IMR-90 (cell line): Measurements from ENCODE around the gene TDRKH. TPM values are rescaled to one million over a fixed set of nuclear protein-coding genes. Genes with fewer than 3 reads are reported as not detected.
A peak's percentile ranks its signal among the peaks of the same experiment; 100 is the strongest.

Experiments
- ATAC-seq: fragments of 200-7000 bp; cut with Tn5 transposase; 2 replicates; pipeline ENCODE4 v1.9.1; 2020; ENCODE audit warnings: low read depth, mild to moderate bottlenecking, moderate library complexity
- BruUV-seq: library from RNA; stranded (reverse); fragments of 400-500 nt; replicated peaks from 2 replicates; lab custom pipeline; 2021; lab: Mats Ljungman, UMichigan
- CTCF ChIA-PET: fragments of 300-600 bp; formaldehyde crosslinking; extraction: SDS; loops from one replicate; lab custom pipeline; 2021; ENCODE audit warnings: antibody characterized with exemption; lab: Yijun Ruan, JAX
- POLR2A ChIA-PET: fragments of 300-600 bp; sonication (Branson Sonifier 250); formaldehyde crosslinking; loops from one replicate; lab custom pipeline; 2022; ENCODE audit warnings: antibody characterized with exemption; ENCODE audit not compliant: unreplicated experiment; lab: Charles Lee
- DNase-seq: peaks from one replicate; pipeline ENCODE4 v3.0.0; 2013
- H2AFZ ChIP-seq: replicated peaks from 2 replicates; pipeline ENCODE3; 2013; ENCODE audit warnings: low read length, mild to moderate bottlenecking; ENCODE audit not compliant: poor library complexity
- H2AK5ac ChIP-seq: 2 replicates; pipeline ENCODE4 v1.6.1; 2013; ENCODE audit warnings: low read depth, low read length, inconsistent platforms
- H2AK9ac ChIP-seq: replicated peaks from 2 replicates; pipeline ENCODE3; 2013; ENCODE audit warnings: mild to moderate bottlenecking, low read depth, low read length, moderate library complexity; ENCODE audit not compliant: poor library complexity
- H2BK120ac ChIP-seq: 2 replicates; pipeline ENCODE4 v1.6.1; 2013; ENCODE audit warnings: low read depth, low read length, inconsistent platforms
- H2BK15ac ChIP-seq: 3 replicates; pipeline ENCODE4 v1.6.1; 2013; ENCODE audit warnings: low read depth, low read length, inconsistent platforms
- H2BK20ac ChIP-seq: 2 replicates; pipeline ENCODE4 v1.6.1; 2013; ENCODE audit warnings: low read depth, mild to moderate bottlenecking, inconsistent platforms, low read length, moderate library complexity
- H2BK5ac ChIP-seq: 2 replicates; pipeline ENCODE4 v1.6.1; 2013; ENCODE audit warnings: mild to moderate bottlenecking, low read depth, low read length, inconsistent platforms; ENCODE audit not compliant: poor library complexity, severe bottlenecking
- H3K14ac ChIP-seq: replicated peaks from 2 replicates; pipeline ENCODE4 v1.6.1; 2013; ENCODE audit warnings: low read depth, low read length, inconsistent platforms
- H3K18ac ChIP-seq: 2 replicates; pipeline ENCODE4 v1.6.1; 2013; ENCODE audit warnings: low read depth, low read length, control low read depth
- H3K23ac ChIP-seq: 2 replicates; pipeline ENCODE4 v1.6.1; 2013; ENCODE audit warnings: low read depth, low read length, inconsistent platforms
- H3K27ac ChIP-seq: 2 replicates; pipeline ENCODE4 v1.5.1; 2013; ENCODE audit warnings: mild to moderate bottlenecking, control low read depth, low read length; ENCODE audit not compliant: insufficient read depth
- H3K27me3 ChIP-seq: 2 replicates; pipeline ENCODE4 v1.6.1; 2013; ENCODE audit warnings: low read length; ENCODE audit not compliant: control insufficient read depth, insufficient read depth
- H3K36me3 ChIP-seq: 2 replicates; pipeline ENCODE4 v1.6.1; 2013; ENCODE audit warnings: low read length, mixed read lengths; ENCODE audit not compliant: control insufficient read depth, insufficient read depth
- H3K4ac ChIP-seq: 2 replicates; pipeline ENCODE4 v1.6.1; 2013; ENCODE audit warnings: low read depth, low read length, inconsistent platforms
- H3K4me1 ChIP-seq: 2 replicates; pipeline ENCODE4 v1.6.1; 2013; ENCODE audit warnings: low read length, mixed read lengths; ENCODE audit not compliant: control insufficient read depth, insufficient read depth
- H3K4me2 ChIP-seq: 2 replicates; pipeline ENCODE4 v1.6.1; 2013; ENCODE audit warnings: low read depth, mild to moderate bottlenecking, control low read depth, low read length, moderate library complexity
- H3K4me3 ChIP-seq: 2 replicates; pipeline ENCODE4 v1.5.1; 2013; ENCODE audit warnings: low read depth, mild to moderate bottlenecking, control low read depth, low read length, moderate library complexity; ENCODE audit not compliant: insufficient read depth
- H3K56ac ChIP-seq: 2 replicates; pipeline ENCODE4 v1.6.1; 2013; ENCODE audit warnings: low read length, inconsistent platforms; ENCODE audit not compliant: insufficient read depth; ENCODE audit errors: extremely low read depth
- H3K79me1 ChIP-seq, 2 experiments: 2 replicates each; pipeline ENCODE4 v1.6.1; 2013; ENCODE audit warnings: low read length in 2 of 2, inconsistent platforms in 1 of 2, low read depth in 1 of 2
- H3K9ac ChIP-seq: 2 replicates; pipeline ENCODE4 v1.6.1; 2013; ENCODE audit warnings: low read depth, low read length, control low read depth
- H3K9me1 ChIP-seq: 2 replicates; pipeline ENCODE4 v1.6.1; 2013; ENCODE audit warnings: low read length, inconsistent platforms; ENCODE audit not compliant: insufficient read depth
- H3K9me3 ChIP-seq: 2 replicates; pipeline ENCODE4 v1.6.1; 2013; ENCODE audit warnings: low read length; ENCODE audit not compliant: control insufficient read depth, insufficient read depth
- H4K20me1 ChIP-seq: 2 replicates; pipeline ENCODE4 v1.6.1; 2013; ENCODE audit warnings: low read length, inconsistent platforms; ENCODE audit not compliant: insufficient read depth
- H4K5ac ChIP-seq: 2 replicates; pipeline ENCODE4 v1.6.1; 2013; ENCODE audit warnings: mild to moderate bottlenecking, low read depth, low read length, control low read depth
- H4K8ac ChIP-seq, 2 experiments: 2 replicates each; pipeline ENCODE4 v1.6.1; 2013; ENCODE audit warnings: low read depth in 2 of 2, low read length in 2 of 2, control low read depth in 1 of 2, inconsistent platforms in 1 of 2
- H4K91ac ChIP-seq: 2 replicates; pipeline ENCODE4 v1.6.1; 2013; ENCODE audit warnings: low read depth, low read length, inconsistent platforms; ENCODE audit not compliant: insufficient read depth
- MAFK ChIP-seq: IDR thresholded peaks from 2 replicates; pipeline ENCODE4 v1.6.1; 2012; ENCODE audit warnings: low read depth, low read length, improper control_type of control experiment
- MAZ ChIP-seq: IDR thresholded peaks from 2 replicates; pipeline ENCODE4 v1.6.1; 2012; ENCODE audit warnings: low read depth, mild to moderate bottlenecking, low read length, improper control_type of control experiment, moderate library complexity, borderline replicate concordance
- MXI1 ChIP-seq: IDR thresholded peaks from 2 replicates; pipeline ENCODE4 v1.6.1; 2012; ENCODE audit warnings: low read depth, mild to moderate bottlenecking, low read length, moderate library complexity, borderline replicate concordance
- POLR2A ChIP-seq: IDR thresholded peaks from 2 replicates; pipeline ENCODE4 v1.6.1; 2012; ENCODE audit warnings: mild to moderate bottlenecking, low read depth, low read length
- SMC3 ChIP-seq: fragments of 150-350 bp; IDR thresholded peaks from 2 replicates; pipeline ENCODE4 v1.6.1; 2016; ENCODE audit warnings: low read depth, mild to moderate bottlenecking, antibody characterized with exemption, low read length, moderate library complexity
- WGBS, 2 experiments: methylation state at CpG; one replicate each; pipeline versions ENCODE4 v1.1.5 to v1.1.7; 2013; ENCODE audit warnings: missing lambda C conversion rate in 2 of 2; ENCODE audit not compliant: insufficient read length in 1 of 2; ENCODE audit errors: extremely low coverage in 2 of 2; 5-methylcytosine and 5-hydroxymethylcytosine counted together
- dilution Hi-C: fragments of 300-500 bp; cut with HindIII; formaldehyde crosslinking; loops from one replicate; pipeline ENCODE4 v1.14.3; 2018; ENCODE audit warnings: low sequenced_read_pairs; ENCODE audit not compliant: unreplicated experiment
- in situ Hi-C: fragments of 300-500 bp; cut with MboI; formaldehyde crosslinking; loops from 3 replicates; pipeline ENCODE4 v1.14.3; 2019; ENCODE audit warnings: low sequenced_read_pairs, inconsistent platforms, mixed read lengths
- intact Hi-C: fragments of 100-400 bp; cut with micrococcal nuclease; formaldehyde crosslinking; loops from 2 replicates; pipeline ENCODE4 v1.10.0; 2022
- polyA plus RNA-seq, 3 experiments: library from polyadenylated mRNA; depleted of rRNA; stranded (reverse); fragments of >200 nt; gene quantifications; 2 replicates each; pipeline ENCODE4 v1.2.3, GENCODE V29; 2012; ENCODE audit warnings: low replicate concordance in 1 of 3
- total RNA-seq: library from RNA; depleted of rRNA; stranded (reverse); fragments of >200 nt; gene quantifications from 2 replicates; pipeline ENCODE4 v1.2.3, GENCODE V29; 2012

Gene TDRKH
- total and polyA plus RNA-seq, 2 of the 4 experiments (the other 2 are of a cell fraction): 1.2 to 2.2 TPM

GRCh38 chr1:151762941-151763921 is 27.1 kb downstream of the TDRKH start, which contains the start of gene MRPL9:
Gene MRPL9 (minus strand): TSS chr1:151763496. CDS start chr1:151763479, 17 bp downstream.
- Histone ChIP-seq H3K9me1 (peaks cover under 1% of the 10 kb centered on the region; the same call in 1 of the 2 replicates), H3K9ac (peak within 1 kb of the TSS; percentile 92), H3K14ac (peak within 1 kb of the TSS; percentile 96), H4K91ac (peak within 1 kb of the TSS; percentile 91), H3K36me3 (peaks cover 16% of the 10 kb centered on the region), H3K4me1 (peaks cover 3% of the 10 kb centered on the region; the same call in 1 of the 2 replicates), H3K4me2 (peak within 1 kb of the TSS; percentile 91), H3K9me3 (no peaks in the 10 kb centered on the region), H3K79me1 (peaks cover 5 to 32% of the 10 kb centered on the region in 2 experiments), H2AK9ac (peak within 1 kb of the TSS; percentile 79), H4K5ac (peak within 1 kb of the TSS; percentile 86), H3K18ac (peak within 1 kb of the TSS; percentile 30), H2AFZ (peak within 1 kb of the TSS; percentile 96), H3K23ac (peak within 1 kb of the TSS; percentile 87), H2BK5ac (peak within 1 kb of the TSS; percentile 61), H2AK5ac (no peak within 1 kb of the TSS; the same call in 1 of the 2 replicates), H3K27ac (peak within 1 kb of the TSS; percentile 80), H4K8ac (peak within 1 kb of the TSS; percentile 99 to 100), H2BK120ac (peak within 1 kb of the TSS; percentile 31; the same call in 1 of the 2 replicates), H3K4ac (peak within 1 kb of the TSS; percentile 84), H3K56ac (peak within 1 kb of the TSS; percentile 85), H4K20me1 (no peaks in the 10 kb centered on the region), H2BK15ac (peak within 1 kb of the TSS; percentile 49; the same call in 1 of the 3 replicates), H2BK20ac (no peak within 1 kb of the TSS), H3K27me3 (no peaks in the 10 kb centered on the region), H3K4me3 (peak within 1 kb of the TSS; percentile 71)
- dilution Hi-C loops: no loop called here
- ChIA-PET CTCF (interaction anchor here (1.5 kb wide), 1 partner anchor 16 kb away, joined by 5 read pairs; no protein-coding TSS in a partner anchor), POLR2A (interaction anchor here (0.6 kb wide), 1 partner anchor 13 kb away, joined by 3 read pairs; no protein-coding TSS in a partner anchor)
- in situ Hi-C loops: no loop called here
- DNase-seq (peak; percentile 71), ATAC-seq (peak; percentile 100)
- BruUV-seq: no TSS peak
- intact Hi-C loops: loop anchor here (2.0 to 5.0 kb wide), 3 partner anchors 74 to 239 kb away; partner anchors contain the start of genes C2CD4D and THEM4
- 4% methylated on average over 21 of the region's 68 CpGs; no CpG with 5 or more reads in 1 of the 2 experiments for WGBS, 2 experiments
- peak; percentile 21; the same call in 1 of the 2 replicates for TF ChIP-seq SMC3
- peak; percentile 58; the same call in 1 of the 2 replicates for TF ChIP-seq MXI1
- peak; percentile 58; the same call in 1 of the 2 replicates for TF ChIP-seq MAZ
- TF ChIP-seq POLR2A: peak; percentile 78; the same call in 1 of the 2 replicates
- no peak for TF ChIP-seq MAFK
